DOHH2 (cell line): ENCODE results near the gene BCAR1.

ENCODE experiments used
- H3F3A ChIP-seq: fragments of 200-600 bp; sonication (generic), shearing (Covaris generic); 2 replicates; pipeline ENCODE4 v1.6.0; 2016; ENCODE audit warnings: antibody characterized with exemption, mild to moderate bottlenecking; ENCODE audit not compliant: control insufficient read depth, insufficient read depth
- H3K27ac ChIP-seq: fragments of 200-600 bp; sonication (generic); 2 replicates; pipeline ENCODE4 v1.5.1; 2014; ENCODE audit warnings: low read depth, mild to moderate bottlenecking, low read length, moderate library complexity
- H3K27me3 ChIP-seq: fragments of 200-600 bp; sonication (generic); 2 replicates; pipeline ENCODE4 v1.6.1; 2014; ENCODE audit warnings: mild to moderate bottlenecking, low read length, mixed read lengths; ENCODE audit not compliant: control insufficient read depth
- H3K36me3 ChIP-seq: fragments of 200-600 bp; sonication (generic); 2 replicates; pipeline ENCODE4 v1.6.1; 2014; ENCODE audit warnings: mild to moderate bottlenecking, low read length, moderate library complexity, mixed read lengths; ENCODE audit not compliant: control insufficient read depth
- H3K4me1 ChIP-seq: fragments of 200-600 bp; sonication (generic); 2 replicates; pipeline ENCODE4 v1.6.1; 2014; ENCODE audit warnings: mild to moderate bottlenecking, low read length, mixed read lengths; ENCODE audit not compliant: control insufficient read depth
- H3K4me2 ChIP-seq: fragments of 200-600 bp; sonication (generic); 2 replicates; pipeline ENCODE4 v1.6.0; 2014; ENCODE audit warnings: mild to moderate bottlenecking, low read length, moderate library complexity
- H3K4me3 ChIP-seq: fragments of 200-600 bp; sonication (generic); 2 replicates; pipeline ENCODE4 v1.5.1; 2014; ENCODE audit warnings: mild to moderate bottlenecking, low read length, mixed read lengths
- H3K79me2 ChIP-seq: fragments of 200-600 bp; sonication (generic); 2 replicates; pipeline ENCODE4 v1.6.1; 2014; ENCODE audit warnings: mild to moderate bottlenecking, low read length, mixed read lengths; ENCODE audit not compliant: control insufficient read depth
- H3K9me2 ChIP-seq: fragments of 200-600 bp; sonication (generic); replicated peaks from 2 replicates; pipeline ENCODE4 v1.6.1; 2014; ENCODE audit warnings: mild to moderate bottlenecking, low read length, mixed read lengths; ENCODE audit not compliant: control insufficient read depth
- H3K9me3 ChIP-seq: fragments of 200-600 bp; sonication (generic); 2 replicates; pipeline ENCODE4 v1.6.1; 2014; ENCODE audit warnings: antibody characterized with exemption, low read length, mixed read lengths; ENCODE audit not compliant: control insufficient read depth, insufficient read depth
- H4K20me1 ChIP-seq: fragments of 200-600 bp; sonication (generic); 2 replicates; pipeline ENCODE4 v1.6.0; 2014; ENCODE audit warnings: low read depth, mild to moderate bottlenecking, antibody characterized with exemption, low read length, moderate library complexity; ENCODE audit not compliant: control insufficient read depth, insufficient read depth
- EZH2phosphoT487 ChIP-seq: fragments of 200-600 bp; sonication (generic); IDR thresholded peaks from 2 replicates; pipeline ENCODE4 v1.6.1; 2017; ENCODE audit warnings: borderline replicate concordance, mild to moderate bottlenecking, antibody characterized with exemption, low read length, moderate library complexity, mixed read lengths
- TF ChIP-seq, protein P1 (sequence below): fragments of 200-600 bp; sonication (generic); IDR thresholded peaks from one replicate; pipeline ENCODE4 v1.5.1; 2014; ENCODE audit warnings: antibody characterized with exemption, mild to moderate bottlenecking, low read depth, low read length; ENCODE audit not compliant: poor library complexity, severe bottlenecking

The BCAR1 gene

DNA sequence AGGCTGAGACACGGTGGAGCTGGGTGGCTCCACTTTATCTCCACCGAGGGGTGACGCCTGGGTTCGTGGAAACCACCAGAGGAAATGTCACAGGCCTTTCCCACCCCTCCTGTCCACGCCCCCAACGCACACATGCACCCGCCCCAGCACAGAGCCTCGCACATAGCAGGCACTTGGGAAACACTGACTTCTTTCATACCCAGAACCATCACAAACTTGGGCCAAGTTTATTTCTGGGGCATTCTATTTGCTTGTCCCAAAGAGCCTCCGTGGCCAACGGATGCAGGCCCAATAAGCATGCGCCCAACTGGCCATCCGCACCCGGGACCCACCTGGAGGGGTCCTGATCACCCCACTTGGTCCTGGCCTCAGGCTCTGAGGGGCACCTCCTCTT, 3.3 kb downstream of the BCAR1 start:
- H3K27me3 ChIP-seq, result peaks cover 13% of the 10 kb centered on the region
- H3K27ac ChIP-seq, result no peak overlapping the region
- H3K79me2 ChIP-seq, result no peaks in the 10 kb centered on the region; the same call in 1 of the 2 replicates
- no peak overlapping the region for H3K4me2 ChIP-seq
- TF ChIP-seq, protein P1, sequence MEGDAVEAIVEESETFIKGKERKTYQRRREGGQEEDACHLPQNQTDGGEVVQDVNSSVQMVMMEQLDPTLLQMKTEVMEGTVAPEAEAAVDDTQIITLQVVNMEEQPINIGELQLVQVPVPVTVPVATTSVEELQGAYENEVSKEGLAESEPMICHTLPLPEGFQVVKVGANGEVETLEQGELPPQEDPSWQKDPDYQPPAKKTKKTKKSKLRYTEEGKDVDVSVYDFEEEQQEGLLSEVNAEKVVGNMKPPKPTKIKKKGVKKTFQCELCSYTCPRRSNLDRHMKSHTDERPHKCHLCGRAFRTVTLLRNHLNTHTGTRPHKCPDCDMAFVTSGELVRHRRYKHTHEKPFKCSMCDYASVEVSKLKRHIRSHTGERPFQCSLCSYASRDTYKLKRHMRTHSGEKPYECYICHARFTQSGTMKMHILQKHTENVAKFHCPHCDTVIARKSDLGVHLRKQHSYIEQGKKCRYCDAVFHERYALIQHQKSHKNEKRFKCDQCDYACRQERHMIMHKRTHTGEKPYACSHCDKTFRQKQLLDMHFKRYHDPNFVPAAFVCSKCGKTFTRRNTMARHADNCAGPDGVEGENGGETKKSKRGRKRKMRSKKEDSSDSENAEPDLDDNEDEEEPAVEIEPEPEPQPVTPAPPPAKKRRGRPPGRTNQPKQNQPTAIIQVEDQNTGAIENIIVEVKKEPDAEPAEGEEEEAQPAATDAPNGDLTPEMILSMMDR, result no peak
- no peak for TF ChIP-seq EZH2phosphoT487
- no peaks in the 10 kb centered on the region for H3F3A ChIP-seq
- no peaks in the 10 kb centered on the region for H3K9me3 ChIP-seq
- H3K36me3 ChIP-seq, result no peaks in the 10 kb centered on the region
- H3K4me1 ChIP-seq, result peaks cover 23% of the 10 kb centered on the region
- H3K9me2 ChIP-seq, result no peaks in the 10 kb centered on the region
- peaks cover 9% of the 10 kb centered on the region; the same call in 1 of the 2 replicates for H4K20me1 ChIP-seq
- H3K4me3 ChIP-seq, result no peak overlapping the region

DNA sequence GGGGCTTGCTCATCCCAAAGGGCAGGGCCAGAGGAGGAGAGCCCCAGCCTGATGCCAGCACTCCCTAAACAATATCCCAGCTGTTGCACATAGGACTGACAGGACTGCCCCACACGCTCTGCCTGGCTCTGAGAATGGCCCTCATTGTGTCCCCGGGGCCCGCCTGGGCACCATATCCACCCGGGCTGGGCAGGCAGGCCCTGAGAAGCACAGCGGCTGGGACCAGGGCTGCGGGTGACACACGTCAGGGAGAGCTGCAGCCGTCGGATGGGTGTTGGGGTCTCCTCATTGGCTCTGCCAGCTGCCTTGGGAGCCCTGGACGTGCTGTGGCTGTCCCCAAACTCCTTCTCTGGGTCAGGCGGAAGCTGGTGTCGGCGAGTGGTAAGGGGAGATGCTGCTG, 4.2 kb downstream of the BCAR1 start:
- no peaks in the 10 kb centered on the region for H3K36me3 ChIP-seq
- no peak overlapping the region for H3K4me3 ChIP-seq
- H3K27me3 ChIP-seq, result peaks cover 13% of the 10 kb centered on the region
- peaks cover 9% of the 10 kb centered on the region; the same call in 1 of the 2 replicates for H4K20me1 ChIP-seq
- H3K9me3 ChIP-seq, result no peaks in the 10 kb centered on the region
- H3K4me2 ChIP-seq, result no peak overlapping the region
- TF ChIP-seq, protein P1, result no peak
- TF ChIP-seq EZH2phosphoT487, result no peak
- no peaks in the 10 kb centered on the region; the same call in 1 of the 2 replicates for H3K79me2 ChIP-seq
- H3K4me1 ChIP-seq, result peaks cover 23% of the 10 kb centered on the region
- H3K9me2 ChIP-seq, result no peaks in the 10 kb centered on the region
- no peak overlapping the region for H3K27ac ChIP-seq
- no peaks in the 10 kb centered on the region for H3F3A ChIP-seq

DNA sequence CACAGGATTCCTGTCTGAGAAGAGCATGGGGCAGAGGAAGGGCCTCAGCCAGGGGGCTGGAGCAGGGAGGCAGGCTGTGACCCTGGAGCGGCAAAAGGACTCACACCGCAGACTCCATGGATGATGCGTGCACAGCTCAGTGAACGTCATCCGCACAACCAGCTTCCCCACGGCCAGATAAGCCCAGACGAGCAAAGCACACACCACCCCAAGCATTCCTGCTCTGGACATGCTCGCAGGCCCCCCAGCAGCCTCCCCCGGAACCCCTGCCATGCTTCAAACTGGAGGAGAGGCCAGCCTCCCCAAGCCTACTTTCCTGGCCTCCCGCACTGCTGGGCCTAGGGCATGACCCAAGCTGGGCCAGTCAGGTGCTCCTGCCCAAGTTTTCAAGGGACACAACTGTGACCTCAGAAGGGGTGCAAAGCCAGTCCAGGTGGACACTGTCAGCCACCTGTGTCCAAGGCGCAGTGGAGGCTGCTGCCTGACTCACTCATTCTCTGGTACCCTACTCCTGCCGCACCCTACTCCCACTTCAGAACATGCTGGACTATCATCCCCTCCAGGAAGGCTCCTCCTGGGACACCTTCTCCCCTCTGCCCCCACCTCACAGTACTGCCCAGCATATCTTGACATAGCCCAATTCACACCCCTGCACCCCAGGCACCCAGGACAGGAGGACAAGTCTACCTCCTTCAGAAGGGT, 4.8 kb downstream of the BCAR1 start:
- Histone ChIP-seq H3K27me3 (peaks cover 13% of the 10 kb centered on the region), H3K4me1 (peaks cover 20% of the 10 kb centered on the region), H3K9me2 (no peaks in the 10 kb centered on the region), H3K4me3 (no peak overlapping the region), H3K79me2 (no peaks in the 10 kb centered on the region; the same call in 1 of the 2 replicates), H3F3A (no peaks in the 10 kb centered on the region), H4K20me1 (peaks cover 9% of the 10 kb centered on the region; the same call in 1 of the 2 replicates), H3K4me2 (no peak overlapping the region), H3K36me3 (no peaks in the 10 kb centered on the region), H3K9me3 (no peaks in the 10 kb centered on the region), H3K27ac (no peak overlapping the region)
- TF ChIP-seq EZH2phosphoT487, result no peak
